HG03575 (cell line): Measurements from ENCODE around the gene TMEM192.
A peak's percentile ranks its signal among the peaks of the same experiment; 100 is the strongest.
"Not testable (repeated sequence)": the region's sequence is repeated elsewhere in the genome, so short reads cannot be mapped to it uniquely, and the experiment has no call there.

Experiments
- ATAC-seq: cut with Tn5 transposase; IDR thresholded peaks from one replicate; pipeline ENCODE4 v1.9.1; 2021; ENCODE audit not compliant: unreplicated experiment, insufficient number of reproducible peaks, low FRiP score; ENCODE audit errors: extremely low read depth

The TMEM192 gene

DNA sequence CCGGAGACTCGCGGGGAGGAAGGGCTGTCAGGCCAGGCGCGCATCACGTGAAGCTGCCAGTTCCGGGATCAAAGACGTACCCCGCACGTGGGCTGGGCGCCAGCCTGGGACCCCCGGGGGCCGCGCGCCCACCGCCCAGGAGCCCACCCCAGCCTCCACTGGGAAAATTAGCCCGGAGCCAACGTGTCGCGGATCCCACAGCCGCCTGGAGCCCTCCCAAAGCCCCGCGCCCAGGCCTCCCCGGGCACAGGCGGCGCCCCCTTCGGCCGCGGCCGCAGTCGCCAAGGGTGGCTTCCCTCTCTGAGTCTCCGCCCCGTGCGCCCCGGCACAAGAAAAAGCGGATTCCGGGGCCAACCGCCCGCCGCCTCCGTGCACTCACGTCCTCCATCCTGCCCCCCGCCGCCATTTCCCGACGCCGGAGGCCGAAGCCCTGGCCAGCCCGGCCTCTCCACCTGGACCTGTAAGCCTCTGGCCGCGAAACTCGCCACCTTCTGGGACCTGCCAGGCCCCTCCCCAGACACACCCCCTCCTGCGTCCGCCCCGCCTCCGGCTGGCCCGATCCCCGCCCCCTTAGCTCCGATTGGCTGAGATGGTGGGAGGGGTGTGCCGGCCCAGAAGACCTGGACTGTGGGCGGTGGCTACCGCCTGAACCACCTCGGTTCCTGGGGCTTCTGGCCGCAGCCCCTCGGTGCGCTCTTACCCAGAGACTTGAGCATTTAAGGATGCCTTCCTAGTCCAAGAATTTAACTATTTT lies at the start of gene TMEM192:
Gene TMEM192 (minus strand): TSS at position 493 of the 754 bp plus-strand sequence. CDS start 87 bp downstream, at position 406.
- ATAC-seq: peak; percentile 90

- no peak for ATAC-seq
These were observed 46.1 kb upstream of the TMEM192 start for GRCh38 chr4:165158762-165159161.

- no peak for ATAC-seq
These were observed 44.2 kb upstream of the TMEM192 start for GRCh38 chr4:165156906-165157305.

GRCh38 chr4:165154482-165154881 lies 41.8 kb upstream of the TMEM192 start:
- no peak for ATAC-seq

DNA sequence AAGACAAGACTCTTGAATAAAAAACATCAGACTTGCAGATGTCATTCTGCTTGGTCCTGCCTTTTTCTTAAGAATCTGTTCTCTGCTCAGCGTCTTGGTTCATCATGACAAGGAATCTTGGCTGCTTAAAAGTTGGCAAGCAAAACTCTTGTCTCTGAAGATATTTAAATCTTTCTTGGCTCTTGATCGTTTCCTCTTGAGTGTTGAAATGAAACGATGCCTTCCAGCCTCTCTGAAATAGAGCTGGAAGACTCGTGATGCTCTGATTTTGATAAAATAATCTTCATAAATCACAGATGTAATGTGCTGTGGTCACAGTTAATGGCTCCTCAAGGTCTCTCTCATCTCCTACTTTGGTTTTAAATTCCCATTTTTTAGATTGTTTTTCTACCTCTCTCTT lies 39.9 kb upstream of the TMEM192 start:
- no peak for ATAC-seq

- no peak for ATAC-seq
These were observed 39.1 kb upstream of the TMEM192 start for GRCh38 chr4:165151734-165152133.

GRCh38 chr4:165150545-165150944 lies 37.9 kb upstream of the TMEM192 start:
- no peak for ATAC-seq

GRCh38 chr4:165138843-165139242 lies 26.2 kb upstream of the TMEM192 start:
- ATAC-seq: no peak

DNA sequence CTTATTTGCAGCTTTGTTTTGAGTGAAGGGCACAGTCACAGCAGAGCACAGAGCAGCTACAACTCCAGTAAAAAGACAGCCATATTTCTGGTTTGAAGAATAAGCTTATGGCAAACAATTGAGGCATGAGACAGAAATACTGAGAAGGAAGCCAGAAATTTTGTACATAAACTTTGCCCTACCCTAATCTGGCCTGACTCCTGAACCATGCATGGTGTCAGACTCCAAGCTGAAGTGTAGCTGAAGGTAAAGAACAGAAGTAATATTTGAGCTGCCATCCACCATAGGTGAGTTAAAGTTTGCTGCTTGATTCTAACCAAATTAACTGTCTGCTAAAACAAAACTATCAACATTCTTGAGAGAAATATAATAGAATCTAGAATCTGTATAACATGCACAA lies 24.5 kb upstream of the TMEM192 start:
- no peak for ATAC-seq

- ATAC-seq: no peak
These were observed 23.9 kb upstream of the TMEM192 start for GRCh38 chr4:165136529-165136928.

DNA sequence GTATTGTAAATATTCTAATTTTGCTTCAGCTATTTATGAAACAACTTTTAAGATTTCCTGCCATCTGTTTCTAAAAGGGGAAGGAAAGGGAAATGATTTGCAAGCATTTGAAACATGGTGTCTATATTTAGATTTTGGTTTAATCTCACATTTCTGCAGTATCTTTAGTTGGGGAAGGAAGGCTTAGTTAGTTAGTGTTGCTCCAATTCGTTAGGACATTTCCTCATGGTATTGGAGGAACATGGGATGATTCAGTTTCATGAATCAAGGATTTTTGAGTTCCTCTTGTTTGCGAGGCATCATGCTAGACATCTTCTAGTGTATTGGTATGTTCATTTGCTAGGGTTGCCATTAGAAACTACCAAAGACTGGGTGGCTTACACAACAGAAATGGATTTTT lies 20.5 kb upstream of the TMEM192 start:
- no peak for ATAC-seq

- ATAC-seq: peak; percentile 57
These were observed 18.7 kb upstream of the TMEM192 start for GRCh38 chr4:165131247-165131832.

DNA sequence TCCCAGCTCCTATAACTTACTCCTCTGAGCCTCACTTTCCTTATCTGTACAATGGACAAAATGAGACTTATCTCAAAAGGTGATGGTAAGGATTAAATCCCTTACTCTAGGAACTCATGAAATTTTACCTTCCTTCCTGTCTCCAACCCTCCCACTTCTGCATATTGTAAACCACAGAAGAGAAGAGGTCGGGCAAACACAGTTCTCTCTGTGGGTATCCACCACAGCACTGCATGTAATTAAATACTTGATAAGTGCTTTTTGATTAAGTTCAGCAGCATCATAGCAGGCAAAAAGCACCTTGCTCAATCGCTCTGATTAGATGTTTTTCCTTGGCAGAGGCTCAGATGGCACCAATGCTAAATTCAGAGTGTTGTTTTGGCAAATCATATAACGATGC lies 17.3 kb upstream of the TMEM192 start:
- ATAC-seq: no peak

GRCh38 chr4:165125869-165126499 lies 13.3 kb upstream of the TMEM192 start:
- ATAC-seq: not testable (repeated sequence)

- no peak for ATAC-seq
These were observed 11.8 kb upstream of the TMEM192 start for GRCh38 chr4:165124488-165124887.

GRCh38 chr4:165118256-165118909 lies 5.7 kb upstream of the TMEM192 start:
- ATAC-seq: peak; percentile 67

DNA sequence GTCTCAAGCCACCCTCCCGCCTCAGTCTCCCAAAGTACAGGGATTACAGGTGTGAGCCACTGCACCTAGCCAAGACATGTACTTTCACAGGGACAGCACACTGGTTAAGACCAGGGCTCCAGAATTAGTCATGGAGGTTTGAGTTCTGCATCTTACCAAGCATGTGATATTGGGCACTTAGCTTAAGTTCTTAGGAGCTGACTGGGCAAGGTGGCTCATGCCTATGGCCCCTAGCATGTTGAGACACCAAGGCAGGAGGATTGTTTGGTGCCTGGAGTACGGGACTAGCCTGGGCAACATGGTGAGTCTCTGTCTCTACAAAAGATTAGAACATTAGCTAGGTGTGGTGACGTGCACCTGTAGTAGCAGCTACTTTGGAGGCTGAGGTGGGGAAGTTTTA lies 2.6 kb upstream of the TMEM192 start:
- no peak for ATAC-seq

DNA sequence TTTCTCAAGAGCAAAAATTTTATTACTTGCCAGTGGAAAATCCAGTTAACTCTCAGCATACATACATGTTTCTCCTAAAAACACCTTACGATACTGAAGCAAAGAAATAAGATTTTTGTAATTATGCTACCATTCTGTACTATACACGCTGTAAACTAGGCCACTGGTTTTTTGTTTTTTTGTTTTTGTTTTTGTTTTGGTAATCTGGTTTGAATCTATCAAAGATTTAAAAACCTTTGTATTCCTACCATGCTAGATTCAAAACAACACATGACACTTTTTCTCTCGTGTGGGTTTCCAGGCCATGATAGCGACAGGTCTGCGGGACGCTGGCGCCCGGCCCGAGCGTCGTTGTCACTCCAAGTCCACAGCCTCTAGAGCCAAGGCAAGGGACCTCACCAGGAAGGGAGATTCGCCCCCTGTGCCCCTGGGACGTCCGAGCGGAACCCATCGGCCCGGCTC lies 723 bp downstream of the TMEM192 start:
- no peak for ATAC-seq

- ATAC-seq: no peak
These were observed 6.1 kb downstream of the TMEM192 start for GRCh38 chr4:165106518-165106917.

DNA sequence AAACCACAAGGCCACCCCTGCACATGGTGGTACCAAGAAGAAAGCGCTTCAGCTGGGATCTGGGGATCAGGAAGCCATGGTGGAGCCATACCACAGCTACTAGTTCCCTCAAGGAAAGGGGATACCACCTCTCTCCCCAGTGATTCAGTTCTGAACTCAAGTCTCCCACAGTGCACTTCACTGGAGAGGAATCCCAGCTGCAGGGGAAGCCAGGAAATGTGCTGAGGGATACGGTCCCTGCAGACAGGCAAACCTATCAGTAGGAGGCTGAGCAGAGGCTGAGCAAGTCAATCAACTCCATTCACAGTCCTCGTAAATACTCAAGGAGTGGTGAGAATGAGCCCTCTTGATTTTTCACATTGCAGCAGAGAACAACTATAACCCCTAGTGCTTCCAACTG lies 11.0 kb downstream of the TMEM192 start:
- ATAC-seq: no peak
